ENCODE data around the gene SEMA6A. TPM values are rescaled to one million over a fixed set of nuclear protein-coding genes. Genes with fewer than 3 reads are reported as not detected.

Gene SEMA6A
- total and polyA plus RNA-seq, 12 donors, result 2.9 to 11.3 (median 7.8) TPM

GRCh38 chr5:116530276-116530675 lies 44.3 kb downstream of the SEMA6A start:
- TF ChIP-seq CTCF (IDR thresholded peaks at IDR 0.05), result no peak
- intact Hi-C loops (cut with DNase I), result no loop called here
- DNase-seq (no peak), ATAC-seq (no peak)
- peaks cover 0 to 36% (median 19%) of the 10 kb centered on the region in 9 donors for H3K4me1 ChIP-seq
- H3K27me3 ChIP-seq, result no peaks in the 10 kb centered on the region
- H3K36me3 ChIP-seq, result no peaks in the 10 kb centered on the region
- H3K4me3 ChIP-seq, result no peak overlapping the region
- no peaks in the 10 kb centered on the region for H3K9me3 ChIP-seq
- H3K27ac ChIP-seq, result no peak overlapping the region
- 68 to 73% methylated on average over 4 of the region's 4 CpGs for WGBS, 2 donors

DNA sequence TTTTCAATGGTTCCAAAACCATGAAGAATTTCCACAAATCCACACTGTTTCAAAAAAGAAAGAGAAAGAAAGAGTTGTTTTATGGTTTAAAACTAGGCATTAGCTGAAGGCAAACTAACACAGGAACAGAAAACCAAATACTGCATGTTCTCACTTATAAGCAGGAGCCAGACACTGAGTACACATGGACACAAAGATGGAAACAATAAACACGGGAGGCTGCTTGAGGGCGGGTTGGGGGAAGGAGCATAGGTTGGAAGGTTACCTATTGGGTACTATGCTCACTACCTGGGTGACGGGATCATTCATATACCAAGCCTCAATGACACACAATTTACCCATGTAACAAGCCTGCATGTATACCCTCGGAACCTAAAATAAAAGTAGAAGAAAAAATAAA lies 45.0 kb downstream of the SEMA6A start:
- Histone ChIP-seq H3K27ac (no peak overlapping the region), H3K4me3 (no peak overlapping the region), H3K36me3 (no peaks in the 10 kb centered on the region), H3K27me3 (no peaks in the 10 kb centered on the region), H3K4me1 (peaks cover 0 to 36% (median 16%) of the 10 kb centered on the region in 9 donors), H3K9me3 (no peaks in the 10 kb centered on the region)
- no peak for ATAC-seq
- no peak for DNase-seq
- intact Hi-C loops (cut with DNase I), result no loop called here
- WGBS, 2 donors, result 82 to 83% methylated on average over 4 of the region's 4 CpGs
- TF ChIP-seq CTCF (IDR thresholded peaks at IDR 0.05), result no peak

GRCh38 chr5:116528519-116529234 lies 45.9 kb downstream of the SEMA6A start:
- intact Hi-C loops (cut with DNase I), result no loop called here
- H3K4me3 ChIP-seq, result peak overlapping the region in 1 of 10 donors; percentile 1
- no peak overlapping the region for H3K27ac ChIP-seq
- DNase-seq, result no peak
- H3K9me3 ChIP-seq, result no peaks in the 10 kb centered on the region
- peak in 1 of 8 donors; percentile 53 for ATAC-seq
- peaks cover 0 to 42% (median 16%) of the 10 kb centered on the region in 9 donors for H3K4me1 ChIP-seq
- H3K27me3 ChIP-seq, result no peaks in the 10 kb centered on the region
- no peak for TF ChIP-seq CTCF (IDR thresholded peaks at IDR 0.05)
- H3K36me3 ChIP-seq, result no peaks in the 10 kb centered on the region
- 35 to 36% methylated on average over 7 of the region's 7 CpGs for WGBS, 2 donors

DNA sequence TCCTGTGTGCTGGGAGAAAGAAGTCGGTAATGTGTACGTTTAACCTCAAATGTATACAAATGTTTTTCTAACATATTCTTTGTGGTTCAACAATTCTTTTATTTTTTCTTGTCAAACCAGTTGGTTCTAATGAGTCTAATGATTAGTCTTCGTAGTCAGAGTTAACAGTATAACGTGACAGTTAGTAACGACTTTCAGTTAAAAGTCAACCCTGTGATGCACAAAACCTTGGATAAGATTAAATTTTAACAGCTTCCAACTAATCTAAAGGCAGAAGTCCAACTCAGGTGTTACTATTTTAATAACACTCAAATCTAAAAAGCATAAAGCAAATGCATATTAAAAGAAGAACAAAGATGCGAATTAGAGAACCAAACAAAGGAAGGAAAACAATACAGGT lies 47.0 kb downstream of the SEMA6A start:
- WGBS, 2 donors, result 85 to 88% methylated on average over 6 of the region's 6 CpGs
- no peak for TF ChIP-seq CTCF (IDR thresholded peaks at IDR 0.05)
- ATAC-seq (no peak), DNase-seq (no peak)
- no peak overlapping the region for H3K4me3 ChIP-seq
- intact Hi-C loops (cut with DNase I), result no loop called here
- H3K4me1 ChIP-seq, result peaks cover 0 to 42% (median 16%) of the 10 kb centered on the region in 9 donors
- no peaks in the 10 kb centered on the region for H3K36me3 ChIP-seq
- no peak overlapping the region for H3K27ac ChIP-seq
- H3K9me3 ChIP-seq, result no peaks in the 10 kb centered on the region
- H3K27me3 ChIP-seq, result no peaks in the 10 kb centered on the region
